GM21825 (cell line): ENCODE data around the gene CCDC15.

ENCODE experiments used
- ATAC-seq: cut with Tn5 transposase; IDR thresholded peaks from one replicate; pipeline ENCODE4 v1.9.1; 2021; ENCODE audit warnings: mild to moderate bottlenecking, moderate library complexity; ENCODE audit not compliant: unreplicated experiment

The CCDC15 gene, protein sequence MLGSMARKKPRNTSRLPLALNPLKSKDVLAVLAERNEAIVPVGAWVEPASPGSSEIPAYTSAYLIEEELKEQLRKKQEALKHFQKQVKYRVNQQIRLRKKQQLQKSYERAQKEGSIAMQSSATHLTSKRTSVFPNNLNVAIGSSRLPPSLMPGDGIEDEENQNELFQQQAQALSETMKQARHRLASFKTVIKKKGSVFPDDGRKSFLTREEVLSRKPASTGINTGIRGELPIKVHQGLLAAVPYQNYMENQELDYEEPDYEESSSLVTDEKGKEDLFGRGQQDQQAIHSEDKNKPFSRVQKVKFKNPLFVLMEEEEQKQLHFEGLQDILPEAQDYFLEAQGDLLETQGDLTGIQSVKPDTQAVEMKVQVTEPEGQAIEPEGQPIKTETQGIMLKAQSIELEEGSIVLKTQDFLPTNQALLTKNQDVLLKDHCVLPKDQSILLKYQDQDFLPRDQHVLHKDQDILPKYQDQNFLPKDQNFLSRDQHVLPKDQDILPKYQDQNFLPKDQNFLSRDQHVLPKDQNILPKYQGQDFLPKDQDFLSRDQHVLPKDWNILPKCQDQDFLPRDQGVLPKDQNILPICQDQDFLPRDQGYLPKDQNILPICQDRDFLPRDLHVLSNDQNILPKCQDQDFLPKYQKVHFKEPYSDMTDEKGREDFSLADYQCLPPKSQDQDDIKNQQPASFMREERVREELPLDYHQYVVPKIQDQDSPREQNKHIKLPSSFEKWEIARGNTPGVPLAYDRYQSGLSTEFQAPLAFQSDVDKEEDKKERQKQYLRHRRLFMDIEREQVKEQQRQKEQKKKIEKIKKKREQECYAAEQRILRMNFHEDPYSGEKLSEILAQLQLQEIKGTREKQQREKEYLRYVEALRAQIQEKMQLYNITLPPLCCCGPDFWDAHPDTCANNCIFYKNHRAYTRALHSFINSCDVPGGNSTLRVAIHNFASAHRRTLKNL

GRCh38 chr11:124953753-124954589 is at the start of gene CCDC15:
TSS of gene CCDC15 (plus strand) at chr11:124954202. CDS start at chr11:124954733, 531 bp downstream.
- ATAC-seq: peak; percentile 99

GRCh38 chr11:124915541-124916369 is 38.2 kb upstream of the CCDC15 start:
- no peak for ATAC-seq

DNA sequence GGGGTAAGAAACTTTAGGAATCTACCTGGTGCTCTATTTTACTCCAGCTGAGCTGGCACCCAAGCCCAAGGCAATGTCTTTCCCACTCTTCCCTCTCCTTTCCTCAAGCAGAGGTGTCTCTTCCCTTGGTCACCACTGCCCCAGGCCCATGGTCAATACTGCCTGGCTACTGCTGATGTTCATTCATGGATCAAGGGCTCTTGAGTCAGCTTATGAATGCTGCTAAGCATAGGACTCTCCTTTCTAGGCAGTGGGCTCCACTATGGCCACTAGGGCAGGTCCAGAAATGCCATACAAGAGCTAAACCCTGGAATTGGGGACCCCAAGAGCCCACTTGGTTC is 37.7 kb upstream of the CCDC15 start:
- ATAC-seq: no peak

DNA sequence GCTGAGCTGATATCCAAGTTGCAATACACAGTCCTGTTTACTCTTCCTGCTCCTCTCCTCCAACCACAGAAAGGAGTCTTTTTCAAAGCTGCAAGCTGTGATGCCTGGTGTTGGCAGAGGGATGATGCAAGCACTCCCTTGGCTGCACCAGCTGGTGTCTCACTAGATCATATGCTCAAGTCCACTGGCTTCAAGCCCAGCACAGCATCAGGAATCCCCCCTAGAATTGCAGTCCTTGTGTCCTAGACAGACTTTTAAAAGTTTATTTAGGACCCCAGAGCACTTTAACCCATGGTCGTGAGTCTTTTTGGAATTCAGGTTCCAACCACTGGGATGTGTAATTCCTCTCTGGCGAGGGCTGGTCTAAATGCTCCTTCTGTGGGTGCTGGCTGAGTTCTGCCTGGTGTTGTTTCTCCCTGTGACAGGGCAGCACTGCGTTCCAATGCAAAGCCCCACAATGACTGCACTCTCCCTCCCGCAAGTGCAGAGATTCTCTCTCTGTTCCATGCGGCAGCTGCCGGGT is 36.8 kb upstream of the CCDC15 start:
- ATAC-seq: no peak

DNA sequence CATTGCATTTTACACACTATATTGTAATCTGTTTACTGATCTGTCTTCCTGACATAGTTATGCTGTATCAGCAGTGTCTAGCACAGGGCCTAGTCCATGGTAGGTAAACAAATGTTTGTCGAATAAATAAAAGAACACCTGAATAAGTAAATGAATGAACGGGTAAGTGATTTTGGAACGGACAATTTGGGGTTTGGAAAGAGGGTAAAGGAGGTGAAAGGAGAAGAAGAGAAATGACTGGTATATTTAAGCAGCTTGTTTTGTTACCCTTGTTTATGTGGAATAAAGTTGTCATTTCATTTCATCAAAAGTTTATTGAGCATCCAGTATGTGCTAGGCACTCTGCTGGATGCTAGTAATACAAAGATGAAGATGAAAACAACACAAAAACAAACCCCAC is 35.1 kb upstream of the CCDC15 start, which contains the start of gene HEPN1:
Gene HEPN1 (plus strand): TSS at position 301 of the 400 bp plus-strand sequence.
- ATAC-seq: no peak

GRCh38 chr11:124919898-124920297 is 34.1 kb upstream of the CCDC15 start:
- no peak for ATAC-seq

DNA sequence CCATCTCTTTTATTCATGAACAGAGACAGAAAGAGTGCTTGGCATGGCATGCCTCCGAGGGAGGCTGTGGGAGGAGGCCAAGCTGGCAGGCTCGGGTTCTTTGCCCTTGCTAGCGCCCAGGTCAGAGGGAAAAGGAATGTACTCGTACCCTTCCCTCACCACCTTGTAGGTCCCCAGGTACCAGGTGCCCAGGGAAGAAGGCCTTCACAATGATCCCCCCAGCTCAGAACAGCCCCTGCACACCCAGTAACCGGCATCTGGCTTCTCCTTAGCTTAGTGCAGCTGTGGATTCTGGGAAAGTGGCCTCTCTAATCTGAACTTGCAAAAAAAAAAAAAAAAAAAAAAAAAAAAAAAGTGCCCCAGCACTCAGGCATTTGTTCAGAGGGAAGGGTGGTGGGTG is 33.6 kb upstream of the CCDC15 start:
- ATAC-seq: no peak

DNA sequence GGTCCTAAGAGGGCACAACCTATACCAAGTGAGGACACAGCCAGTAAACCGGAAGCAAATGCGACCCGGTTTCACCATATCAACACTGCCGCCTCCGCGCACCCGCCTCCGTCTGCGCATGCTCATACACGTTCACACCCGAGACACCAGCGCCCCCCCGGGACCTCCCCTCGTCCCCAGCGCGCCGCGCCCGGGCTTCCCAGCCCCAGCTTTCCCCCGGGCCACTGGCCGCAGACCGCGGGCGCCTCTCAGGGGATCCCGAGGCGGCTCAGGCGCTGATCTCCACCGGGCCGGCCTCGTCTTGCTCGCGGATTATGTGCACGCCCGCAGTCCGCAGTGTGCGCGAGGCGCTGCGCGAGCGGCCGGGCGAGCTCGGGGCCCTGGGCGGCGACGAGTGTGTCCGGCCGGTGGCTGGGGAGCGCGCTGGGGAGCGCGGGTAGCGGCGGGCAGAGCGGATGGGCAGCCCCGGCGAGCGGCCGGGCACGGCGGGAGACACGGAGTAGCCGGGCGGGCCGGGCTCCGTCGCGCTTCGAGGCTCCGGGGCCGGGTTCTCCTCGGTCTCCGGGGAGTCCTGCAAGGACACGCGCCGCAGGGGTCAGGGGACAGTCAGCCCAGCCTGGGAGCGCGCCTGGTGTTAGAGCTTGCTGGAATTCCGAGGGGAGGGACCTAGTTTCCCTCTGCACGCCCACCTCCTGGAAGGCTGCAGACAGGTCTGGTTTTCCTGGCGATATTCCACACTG is 33.0 kb upstream of the CCDC15 start:
- ATAC-seq: peak; percentile 66

DNA sequence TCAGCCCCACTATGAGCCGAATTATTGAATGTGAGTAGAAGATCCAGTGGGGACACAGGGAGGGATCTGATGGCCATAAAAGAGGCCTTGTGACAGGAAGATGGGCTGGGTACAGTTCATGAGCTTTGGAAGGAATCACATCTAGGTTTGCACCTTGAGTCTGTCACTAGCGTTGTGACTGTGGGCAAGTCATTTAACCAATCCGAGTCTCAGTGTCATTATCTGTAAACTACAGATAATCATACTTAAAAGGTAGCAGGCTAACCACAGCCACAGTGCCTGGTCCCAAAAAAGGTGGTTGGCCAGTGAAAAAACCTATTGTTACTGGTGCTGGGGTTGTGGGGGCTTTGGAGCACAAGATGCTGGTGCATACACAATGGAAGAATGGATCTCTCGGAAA is 31.2 kb upstream of the CCDC15 start:
- no peak for ATAC-seq

DNA sequence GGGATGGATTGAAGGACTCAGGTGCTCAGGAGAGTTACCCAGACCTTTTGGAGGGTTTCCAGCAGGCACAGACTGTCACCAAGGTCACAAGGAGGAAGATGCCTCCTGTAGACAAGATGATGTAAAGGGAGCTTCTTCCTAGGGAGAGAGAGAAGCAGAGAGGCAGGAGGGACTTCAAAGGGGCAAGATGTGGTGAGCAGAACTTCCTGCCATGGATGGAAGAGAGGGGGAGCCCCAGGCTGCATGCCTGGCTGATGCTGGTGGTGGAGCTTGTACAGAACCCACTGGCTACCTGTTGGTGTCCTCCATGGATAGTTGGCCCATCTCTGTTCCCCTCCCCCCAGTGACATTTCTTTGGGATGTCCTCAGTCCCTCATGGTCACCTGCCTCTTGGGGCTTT is 30.7 kb upstream of the CCDC15 start:
- no peak for ATAC-seq

GRCh38 chr11:124928942-124929665 is 24.9 kb upstream of the CCDC15 start:
- ATAC-seq: no peak

- peak; percentile 89 for ATAC-seq
Measured at GRCh38 chr11:124930799-124931198, 23.2 kb upstream of the CCDC15 start.

- no peak for ATAC-seq
Measured at GRCh38 chr11:124934862-124935547, 19.0 kb upstream of the CCDC15 start.

GRCh38 chr11:124935548-124936514 is 18.2 kb upstream of the CCDC15 start, which contains the start of gene HEPACAM:
TSS of gene HEPACAM (minus strand) at chr11:124936047. CDS start at chr11:124936006, 41 bp downstream.
- no peak for ATAC-seq

GRCh38 chr11:124937336-124937935 is 16.6 kb upstream of the CCDC15 start:
- no peak for ATAC-seq

DNA sequence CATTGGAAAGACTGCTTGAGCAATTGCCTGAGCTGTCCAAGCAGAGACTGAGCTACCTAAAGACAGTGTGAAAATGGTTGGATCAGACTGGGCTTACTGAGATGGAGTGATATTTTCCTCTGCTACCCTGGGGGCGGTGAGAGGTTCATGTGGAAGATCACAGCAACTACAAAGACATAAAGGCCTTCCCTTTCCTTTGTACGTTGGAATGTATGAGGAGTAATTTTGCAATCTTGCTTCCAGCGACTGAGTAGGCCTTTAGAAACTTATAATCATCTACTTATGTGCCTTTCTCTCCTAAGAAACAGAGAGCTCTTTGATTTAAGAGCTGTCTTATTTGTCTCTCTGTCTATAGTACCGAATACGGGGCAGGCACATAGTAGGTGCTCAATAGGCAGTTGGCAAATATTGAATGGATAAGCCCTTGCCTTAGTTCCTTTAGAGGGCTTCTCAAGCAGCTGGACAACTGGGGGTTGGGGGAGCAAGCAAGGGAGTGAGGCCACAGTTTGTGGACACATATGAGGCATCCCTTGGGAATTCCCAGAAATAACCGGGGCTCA is 15.7 kb upstream of the CCDC15 start:
- ATAC-seq: no peak
